Trophoblast cell (in vitro differentiated cells and primary cell): ENCODE measurements around the gene NAA30.

ENCODE experiments used
- DNase-seq, 2 donors: peaks; one replicate each; pipeline ENCODE4 v3.0.0-alpha.2; 2016
- H2AFZ ChIP-seq: 2 replicates; pipeline ENCODE4 v1.6.1; 2013; ENCODE audit warnings: low read length, moderate library complexity, mild to moderate bottlenecking; ENCODE audit not compliant: insufficient read depth, poor library complexity
- H2AK5ac ChIP-seq: 2 replicates; pipeline ENCODE4 v1.6.1; 2013; ENCODE audit warnings: mild to moderate bottlenecking, low read length
- H2BK120ac ChIP-seq: 2 replicates; pipeline ENCODE4 v1.6.1; 2013; ENCODE audit warnings: low read length, mild to moderate bottlenecking, moderate library complexity; ENCODE audit not compliant: insufficient read depth, poor library complexity
- H2BK12ac ChIP-seq: 2 replicates; pipeline ENCODE4 v1.6.1; 2013; ENCODE audit warnings: mild to moderate bottlenecking, low read length, moderate library complexity
- H2BK5ac ChIP-seq: 2 replicates; pipeline ENCODE4 v1.6.1; 2013; ENCODE audit warnings: low read length, low read depth, moderate library complexity, mild to moderate bottlenecking; ENCODE audit not compliant: poor library complexity
- H3K14ac ChIP-seq: 2 replicates; pipeline ENCODE4 v1.6.1; 2013; ENCODE audit warnings: mild to moderate bottlenecking, low read length
- H3K18ac ChIP-seq: 2 replicates; pipeline ENCODE4 v1.6.1; 2013; ENCODE audit warnings: mild to moderate bottlenecking, low read length
- H3K23ac ChIP-seq: 2 replicates; pipeline ENCODE4 v1.6.1; 2013; ENCODE audit warnings: low read length
- H3K27ac ChIP-seq: 2 replicates; pipeline ENCODE4 v1.5.1; 2013; ENCODE audit warnings: low read depth, mild to moderate bottlenecking, inconsistent platforms, low read length, moderate library complexity
- H3K27me3 ChIP-seq: 2 replicates; pipeline ENCODE4 v1.6.1; 2013; ENCODE audit warnings: inconsistent platforms, mild to moderate bottlenecking, low read length, moderate library complexity; ENCODE audit not compliant: insufficient read depth
- H3K36me3 ChIP-seq, 2 experiments: 1 replicate in 1 of 2; 2 replicates in 1 of 2; pipeline ENCODE4 v1.6.1; 2013; ENCODE audit warnings: low read length in 2 of 2, mild to moderate bottlenecking in 2 of 2, moderate library complexity in 1 of 2; ENCODE audit not compliant: insufficient read depth in 2 of 2, control insufficient read depth in 1 of 2
- H3K4ac ChIP-seq: 2 replicates; pipeline ENCODE4 v1.6.1; 2013; ENCODE audit warnings: low read depth, mild to moderate bottlenecking, low read length, moderate library complexity
- H3K4me1 ChIP-seq, 2 experiments: 1 replicate in 1 of 2; 2 replicates in 1 of 2; pipeline ENCODE4 v1.6.1; 2013; ENCODE audit warnings: low read length in 2 of 2, mild to moderate bottlenecking in 2 of 2, moderate library complexity in 1 of 2; ENCODE audit not compliant: insufficient read depth in 2 of 2, control insufficient read depth in 1 of 2
- H3K4me2 ChIP-seq: 2 replicates; pipeline ENCODE4 v1.6.1; 2013; ENCODE audit warnings: inconsistent platforms, mild to moderate bottlenecking, low read length, moderate library complexity
- H3K4me3 ChIP-seq: 2 replicates; pipeline ENCODE4 v1.5.1; 2013; ENCODE audit warnings: mild to moderate bottlenecking, low read depth, low read length, inconsistent platforms
- H3K79me1 ChIP-seq: one replicate; pipeline ENCODE4 v1.6.1; 2013; ENCODE audit warnings: low read length
- H3K79me2 ChIP-seq: 2 replicates; pipeline ENCODE4 v1.6.1; 2013; ENCODE audit warnings: low read length, mild to moderate bottlenecking; ENCODE audit not compliant: control insufficient read depth, insufficient read depth, poor library complexity
- H3K9ac ChIP-seq: 2 replicates; pipeline ENCODE4 v1.6.1; 2013; ENCODE audit warnings: mild to moderate bottlenecking, low read length
- H3K9me3 ChIP-seq: 2 replicates; pipeline ENCODE4 v1.6.1; 2013; ENCODE audit warnings: low read depth, mild to moderate bottlenecking, control low read depth, inconsistent platforms, low read length; ENCODE audit not compliant: insufficient read depth
- H4K12ac ChIP-seq: 2 replicates; pipeline ENCODE4 v1.6.1; 2013; ENCODE audit warnings: low read depth, mild to moderate bottlenecking, low read length, moderate library complexity
- H4K8ac ChIP-seq: 2 replicates; pipeline ENCODE4 v1.6.1; 2013; ENCODE audit warnings: low read depth, mild to moderate bottlenecking, low read length, moderate library complexity
- H4K91ac ChIP-seq: one replicate; pipeline ENCODE4 v1.6.1; 2013; ENCODE audit warnings: low read depth, mild to moderate bottlenecking, low read length, moderate library complexity
- WGBS: extraction: QIAGEN DNeasy Blood & Tissue Kit; methylation state at CpG from one replicate; pipeline ENCODE4 v1.1.7; 2013; ENCODE audit warnings: missing lambda C conversion rate; ENCODE audit not compliant: insufficient read length, insufficient coverage; ENCODE audit errors: extremely low coverage; 5-methylcytosine and 5-hydroxymethylcytosine counted together

The NAA30 gene

GRCh38 chr14:57420986-57421385 lies 30.6 kb downstream of the NAA30 start:
- Histone ChIP-seq H3K79me1 (no peaks in the 10 kb centered on the region), H3K4me2 (no peak overlapping the region), H2BK120ac (no peak overlapping the region), H3K36me3 (no peaks in the 10 kb centered on the region), H3K4ac (no peak overlapping the region), H3K27me3 (no peaks in the 10 kb centered on the region), H2AK5ac (no peak overlapping the region), H3K18ac (no peak overlapping the region), H3K27ac (no peak overlapping the region), H3K9me3 (no peaks in the 10 kb centered on the region), H4K12ac (no peak overlapping the region), H4K91ac (no peak overlapping the region), H3K79me2 (no peaks in the 10 kb centered on the region), H3K4me1 (peaks cover 0 to 4% of the 10 kb centered on the region in 2 experiments), H3K23ac (no peak overlapping the region), H2BK12ac (no peak overlapping the region), H3K14ac (no peak overlapping the region), H3K9ac (no peak overlapping the region), H4K8ac (no peak overlapping the region), H2AFZ (no peak overlapping the region), H2BK5ac (no peak overlapping the region), H3K4me3 (no peak overlapping the region)
- DNase-seq: peak; percentile 8 to 80
- WGBS: no CpG with 5 or more reads among the region's 3 CpGs

GRCh38 chr14:57435923-57436322 lies 45.5 kb downstream of the NAA30 start:
- Histone ChIP-seq H4K12ac (no peak overlapping the region), H3K79me1 (no peaks in the 10 kb centered on the region), H3K4me3 (no peak overlapping the region), H3K4me1 (no peaks in the 10 kb centered on the region), H3K4me2 (no peak overlapping the region), H2BK12ac (no peak overlapping the region), H2BK120ac (no peak overlapping the region), H3K4ac (no peak overlapping the region), H3K27ac (no peak overlapping the region), H2BK5ac (no peak overlapping the region), H3K9ac (no peak overlapping the region), H4K8ac (no peak overlapping the region), H4K91ac (no peak overlapping the region), H2AK5ac (no peak overlapping the region), H3K14ac (no peak overlapping the region), H3K79me2 (no peaks in the 10 kb centered on the region), H3K18ac (no peak overlapping the region), H3K9me3 (peaks cover 3% of the 10 kb centered on the region), H3K36me3 (no peaks in the 10 kb centered on the region), H3K27me3 (no peaks in the 10 kb centered on the region), H3K23ac (no peak overlapping the region), H2AFZ (no peak overlapping the region)
- no peak for DNase-seq

GRCh38 chr14:57461777-57462320 lies 71.5 kb downstream of the NAA30 start:
- H3K18ac ChIP-seq: no peak overlapping the region
- H4K8ac ChIP-seq: no peak overlapping the region
- H3K14ac ChIP-seq: no peak overlapping the region
- H3K4me3 ChIP-seq: no peak overlapping the region
- H3K4me2 ChIP-seq: no peak overlapping the region
- H3K27me3 ChIP-seq: no peaks in the 10 kb centered on the region
- H3K9ac ChIP-seq: no peak overlapping the region
- H4K91ac ChIP-seq: no peak overlapping the region
- H2AFZ ChIP-seq: no peak overlapping the region
- H3K27ac ChIP-seq: no peak overlapping the region
- no peak overlapping the region for H2BK120ac ChIP-seq
- no peaks in the 10 kb centered on the region for H3K36me3 ChIP-seq
- no peak overlapping the region for H4K12ac ChIP-seq
- no peak overlapping the region for H2BK5ac ChIP-seq
- H2BK12ac ChIP-seq: no peak overlapping the region
- DNase-seq: peak in 1 of 2 donors; percentile 1
- H3K79me2 ChIP-seq: no peaks in the 10 kb centered on the region
- WGBS: no CpG with 5 or more reads among the region's 5 CpGs
- no peak overlapping the region for H3K23ac ChIP-seq
- peaks cover 0 to 4% of the 10 kb centered on the region in 2 experiments for H3K4me1 ChIP-seq
- H3K4ac ChIP-seq: no peak overlapping the region
- H2AK5ac ChIP-seq: no peak overlapping the region
- no peaks in the 10 kb centered on the region for H3K79me1 ChIP-seq
- H3K9me3 ChIP-seq: no peaks in the 10 kb centered on the region

- no peak overlapping the region for H3K4me2 ChIP-seq
- H2BK120ac ChIP-seq: no peak overlapping the region
- H2BK12ac ChIP-seq: no peak overlapping the region
- no peaks in the 10 kb centered on the region for H3K36me3 ChIP-seq
- no peak overlapping the region for H3K4ac ChIP-seq
- H3K14ac ChIP-seq: no peak overlapping the region
- no peak overlapping the region for H4K12ac ChIP-seq
- no peak overlapping the region for H3K27ac ChIP-seq
- no peaks in the 10 kb centered on the region for H3K79me1 ChIP-seq
- no peaks in the 10 kb centered on the region for H3K79me2 ChIP-seq
- H3K23ac ChIP-seq: no peak overlapping the region
- H4K8ac ChIP-seq: no peak overlapping the region
- no CpG with 5 or more reads among the region's 3 CpGs for WGBS
- no peak overlapping the region for H3K4me3 ChIP-seq
- no peak overlapping the region for H3K18ac ChIP-seq
- no peaks in the 10 kb centered on the region for H3K27me3 ChIP-seq
- H3K9ac ChIP-seq: no peak overlapping the region
- DNase-seq: peak; percentile 38 to 66
- H2AFZ ChIP-seq: no peak overlapping the region
- H2AK5ac ChIP-seq: no peak overlapping the region
- peaks cover 0 to 4% of the 10 kb centered on the region in 2 experiments for H3K4me1 ChIP-seq
- no peak overlapping the region for H4K91ac ChIP-seq
- H2BK5ac ChIP-seq: no peak overlapping the region
- H3K9me3 ChIP-seq: no peaks in the 10 kb centered on the region
Measured at GRCh38 chr14:57462551-57462950, 72.2 kb downstream of the NAA30 start.
